Fibroblast of villous mesenchyme (primary cell): ENCODE measurements around the gene LCN1. TPM values are rescaled to one million over a fixed set of nuclear protein-coding genes. Genes with fewer than 3 reads are reported as not detected.

ENCODE experiments used
- DNase-seq: peaks from one replicate; pipeline ENCODE4 v3.0.0-alpha.2; 2010; ENCODE audit warnings: low read depth
- H3K4me3 ChIP-seq: 2 replicates; pipeline ENCODE4 v1.5.1; 2011; ENCODE audit warnings: low read depth, mild to moderate bottlenecking, low read length
- CTCF ChIP-seq: IDR thresholded peaks from 2 replicates; pipeline ENCODE4 v1.5.1; 2012; ENCODE audit warnings: low read depth, mild to moderate bottlenecking, low read length; ENCODE audit not compliant: insufficient read depth
- total RNA-seq: library from RNA; depleted of rRNA; stranded (reverse); fragments of >200 nt; gene quantifications from 2 replicates; pipeline ENCODE4 v1.2.3, GENCODE V29; 2012

The LCN1 gene
- total RNA-seq, 1 donor = not detected

- no peak for TF ChIP-seq CTCF
- no peak overlapping the region for H3K4me3 ChIP-seq
- DNase-seq = no peak
These were observed 22.7 kb upstream of the LCN1 start for GRCh38 chr9:135498381-135499126.

DNA sequence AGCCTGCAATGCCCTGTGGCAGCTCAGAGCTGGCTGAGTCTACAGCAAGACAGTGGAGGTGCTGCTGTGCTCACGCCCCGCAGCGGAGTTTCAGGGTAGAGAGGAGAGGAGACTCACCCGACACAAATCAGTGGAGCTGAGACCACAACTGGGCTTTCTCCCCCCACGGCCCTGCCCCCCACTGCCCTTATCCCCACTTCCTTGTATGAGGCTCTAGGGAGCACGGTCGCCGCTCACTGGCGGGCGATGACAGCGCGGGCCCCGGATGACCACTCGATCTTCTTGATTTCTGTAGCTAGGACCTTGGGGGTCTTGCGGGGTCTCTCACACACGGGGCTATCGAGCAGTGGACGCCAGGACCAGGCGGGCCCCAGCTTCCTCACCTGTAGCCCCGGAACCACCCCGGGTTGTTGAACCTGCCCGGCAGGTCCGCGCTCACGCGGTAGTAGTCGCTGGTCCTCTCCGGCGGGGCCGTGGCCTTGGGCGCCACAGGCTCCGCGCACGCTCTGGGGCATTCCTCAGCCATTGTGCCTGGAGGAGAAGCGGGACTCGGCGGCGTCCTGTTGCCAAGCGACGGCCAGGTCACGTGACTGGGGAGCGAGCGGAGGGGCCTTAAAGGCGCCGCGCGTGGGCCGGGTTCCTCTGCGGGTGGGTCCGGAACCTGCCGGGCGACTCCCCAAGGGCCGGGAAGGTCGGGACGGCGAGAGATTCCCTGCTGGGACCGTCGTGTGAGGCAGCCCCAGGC is 21.7 kb upstream of the LCN1 start:
- peak overlapping the region; percentile 87 for H3K4me3 ChIP-seq
- DNase-seq = peak; percentile 91
- no peak for TF ChIP-seq CTCF

- DNase-seq = peak; percentile 67
- peak overlapping the region; percentile 87 for H3K4me3 ChIP-seq
- no peak for TF ChIP-seq CTCF
These were observed 21.1 kb upstream of the LCN1 start for GRCh38 chr9:135500071-135500524.

DNA sequence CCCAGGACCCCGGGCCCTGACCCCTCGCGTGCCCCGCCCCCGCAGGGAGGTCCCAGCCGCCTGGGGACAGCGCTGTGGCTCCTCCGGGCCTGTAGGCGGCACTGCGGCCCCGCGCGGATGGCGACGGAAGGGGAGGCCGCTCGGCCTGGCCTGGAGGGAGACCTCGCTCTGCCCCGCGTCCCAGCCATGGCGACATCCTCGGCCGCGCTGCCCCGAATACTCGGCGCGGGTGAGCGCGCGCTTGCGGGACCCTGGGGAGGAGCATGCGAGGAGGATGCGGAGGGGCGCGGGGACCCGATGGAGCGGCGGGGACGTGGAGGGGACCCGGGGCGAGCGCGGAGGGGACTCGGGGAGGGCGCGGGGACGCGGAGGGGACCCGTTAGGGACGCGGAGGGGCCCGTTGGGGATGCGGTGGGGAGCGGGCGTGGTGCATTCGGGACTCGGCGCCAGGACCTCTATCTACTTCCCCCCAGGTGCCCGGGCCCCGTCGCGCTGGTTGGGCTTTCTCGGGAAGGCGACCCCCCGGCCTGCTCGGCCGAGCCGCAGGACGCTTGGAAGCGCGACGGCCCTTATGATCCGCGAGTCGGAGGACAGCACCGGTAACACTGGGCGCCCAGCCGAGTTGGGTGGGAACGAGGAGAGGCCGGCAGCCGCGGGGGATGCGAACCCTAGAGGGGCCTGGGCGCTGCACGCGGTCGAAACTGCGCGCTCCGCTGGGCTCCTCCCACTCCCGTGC is 20.5 kb upstream of the LCN1 start, which contains the start of gene MRPS2:
Gene MRPS2 (plus strand): TSS at position 158 of the 736 bp plus-strand sequence. CDS start 29 bp downstream, at position 187.
- peak; percentile 88 for DNase-seq
- TF ChIP-seq CTCF = peak; percentile 91
- H3K4me3 ChIP-seq = peak within 1 kb of the TSS; percentile 87

- TF ChIP-seq CTCF = no peak
- peak overlapping the region; percentile 87 for H3K4me3 ChIP-seq
- no peak for DNase-seq
These were observed 19.7 kb upstream of the LCN1 start for GRCh38 chr9:135501261-135502167.

- no peak overlapping the region for H3K4me3 ChIP-seq
- no peak for TF ChIP-seq CTCF
- DNase-seq = no peak
These were observed 18.9 kb upstream of the LCN1 start for GRCh38 chr9:135502168-135502872.
